ENCODE data around the gene CDH13. TPM values are rescaled to one million over a fixed set of nuclear protein-coding genes. Genes with fewer than 3 reads are reported as not detected.

The CDH13 gene
- total RNA-seq, 4 donors from 2014 or later, result 6.4 to 19.7 (median 11.7) TPM

DNA sequence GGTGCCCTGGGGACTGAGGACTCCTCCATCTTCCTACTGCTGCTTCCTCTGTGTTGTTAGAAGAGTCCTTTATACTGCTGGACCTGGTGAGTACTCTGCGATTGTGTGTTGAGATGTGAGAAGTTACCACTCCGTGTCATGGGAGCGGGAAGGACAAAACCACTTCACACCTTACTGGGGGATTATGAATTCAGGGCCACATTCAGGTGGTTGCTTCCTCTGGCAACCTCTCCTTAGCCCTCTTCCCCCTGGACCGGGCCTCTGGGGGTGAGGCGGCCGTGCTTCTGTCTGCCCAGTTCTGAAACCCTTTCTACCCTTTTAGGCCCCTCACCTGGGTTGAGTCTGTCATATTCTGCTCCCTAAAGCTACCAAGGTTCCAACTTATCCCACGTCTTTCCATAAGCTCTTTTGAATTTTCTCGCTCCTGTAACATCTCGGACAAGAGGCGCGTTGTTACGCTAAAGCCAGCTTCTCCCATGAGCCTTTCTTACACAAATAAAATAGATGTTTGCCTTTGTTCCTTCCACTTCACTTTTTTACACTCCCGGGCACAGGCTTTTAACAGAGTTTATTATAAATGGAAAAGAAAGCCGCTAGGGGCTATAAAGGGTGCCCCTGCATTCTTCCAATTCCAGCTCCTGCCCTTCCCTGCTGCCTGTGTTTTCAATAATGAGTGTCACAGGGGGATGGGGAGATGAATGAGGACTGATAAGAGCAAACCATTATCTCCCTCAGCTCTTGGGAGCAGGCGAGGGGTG, 20.7 kb upstream of the CDH13 start:
- TF ChIP-seq, protein P1, sequence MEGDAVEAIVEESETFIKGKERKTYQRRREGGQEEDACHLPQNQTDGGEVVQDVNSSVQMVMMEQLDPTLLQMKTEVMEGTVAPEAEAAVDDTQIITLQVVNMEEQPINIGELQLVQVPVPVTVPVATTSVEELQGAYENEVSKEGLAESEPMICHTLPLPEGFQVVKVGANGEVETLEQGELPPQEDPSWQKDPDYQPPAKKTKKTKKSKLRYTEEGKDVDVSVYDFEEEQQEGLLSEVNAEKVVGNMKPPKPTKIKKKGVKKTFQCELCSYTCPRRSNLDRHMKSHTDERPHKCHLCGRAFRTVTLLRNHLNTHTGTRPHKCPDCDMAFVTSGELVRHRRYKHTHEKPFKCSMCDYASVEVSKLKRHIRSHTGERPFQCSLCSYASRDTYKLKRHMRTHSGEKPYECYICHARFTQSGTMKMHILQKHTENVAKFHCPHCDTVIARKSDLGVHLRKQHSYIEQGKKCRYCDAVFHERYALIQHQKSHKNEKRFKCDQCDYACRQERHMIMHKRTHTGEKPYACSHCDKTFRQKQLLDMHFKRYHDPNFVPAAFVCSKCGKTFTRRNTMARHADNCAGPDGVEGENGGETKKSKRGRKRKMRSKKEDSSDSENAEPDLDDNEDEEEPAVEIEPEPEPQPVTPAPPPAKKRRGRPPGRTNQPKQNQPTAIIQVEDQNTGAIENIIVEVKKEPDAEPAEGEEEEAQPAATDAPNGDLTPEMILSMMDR (IDR thresholded peaks at IDR 0.05; ENCODE audit: low read depth), result no peak

GRCh38 chr16:82609140-82609539, 17.6 kb upstream of the CDH13 start:
- TF ChIP-seq, protein P1 (IDR thresholded peaks at IDR 0.05; ENCODE audit: low read depth), result no peak

- TF ChIP-seq, protein P1 (IDR thresholded peaks at IDR 0.05; ENCODE audit: low read depth), result no peak
These were observed 14.5 kb upstream of the CDH13 start for GRCh38 chr16:82612263-82612662.

GRCh38 chr16:82616356-82616755, 10.4 kb upstream of the CDH13 start:
- TF ChIP-seq, protein P1 (IDR thresholded peaks at IDR 0.05; ENCODE audit: low read depth), result no peak

- TF ChIP-seq, protein P1 (IDR thresholded peaks at IDR 0.05; ENCODE audit: low read depth), result no peak
These were observed 5.0 kb upstream of the CDH13 start for GRCh38 chr16:82621781-82622180.

DNA sequence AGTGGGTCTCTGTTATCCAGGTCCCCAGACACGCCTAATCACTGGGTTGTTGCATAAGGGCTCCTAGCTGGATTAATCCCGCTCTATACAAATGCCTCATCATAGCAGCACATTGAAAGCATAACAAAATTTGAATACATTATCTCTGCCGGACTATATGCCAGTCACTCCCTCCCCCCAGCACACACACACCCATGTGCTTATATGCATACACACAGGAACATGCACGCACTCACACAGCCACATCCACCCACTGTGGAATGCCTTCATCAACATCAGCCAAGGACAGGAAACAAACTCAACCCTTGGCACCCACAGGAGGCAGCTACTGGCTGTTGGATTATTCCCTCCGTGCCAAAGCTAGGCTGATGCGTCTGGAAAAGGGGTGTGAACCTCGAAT, 3.5 kb upstream of the CDH13 start:
- TF ChIP-seq, protein P1 (IDR thresholded peaks at IDR 0.05; ENCODE audit: low read depth), result no peak

GRCh38 chr16:82625066-82625968, 1.5 kb upstream of the CDH13 start:
- TF ChIP-seq, protein P1 (IDR thresholded peaks at IDR 0.05; ENCODE audit: low read depth), result no peak
